Suprapubic skin (tissue), 4 donors: ENCODE results near the gene BSG. TPM values are rescaled to one million over a fixed set of nuclear protein-coding genes. Genes with fewer than 3 reads are reported as not detected.
A peak's percentile ranks its signal among the peaks of the same experiment; 100 is the strongest.

Source experiments
- DNase-seq, 2 donors: peaks; one replicate each; pipeline ENCODE4 v3.0.0-alpha.2; 2019; ENCODE audit warnings: low spot score in 2 of 2
- H3K27ac ChIP-seq: fragments of 200-600 bp; sonication (generic); one replicate; pipeline ENCODE4 v1.5.1; 2019
- H3K27me3 ChIP-seq: fragments of 200-600 bp; sonication (generic); one replicate; pipeline ENCODE4 v1.5.1; 2019
- H3K36me3 ChIP-seq: fragments of 200-600 bp; sonication (generic); one replicate; pipeline ENCODE4 v1.5.1; 2019
- H3K4me1 ChIP-seq: fragments of 200-600 bp; sonication (generic); one replicate; pipeline ENCODE4 v1.5.1; 2019
- H3K4me3 ChIP-seq: fragments of 200-600 bp; sonication (generic); one replicate; pipeline ENCODE4 v1.5.1; 2019; ENCODE audit warnings: mild to moderate bottlenecking
- H3K9me3 ChIP-seq: fragments of 200-600 bp; sonication (generic); one replicate; pipeline ENCODE4 v1.5.1; 2019
- CTCF ChIP-seq, 2 donors: fragments of 200-600 bp in 1 of 2; fragments of 450-650 bp in 1 of 2; sonication (generic) in 1 of 2; IDR thresholded peaks; one replicate each; pipeline ENCODE4 v1.5.1; 2016 to 2019; ENCODE audit warnings: antibody characterized with exemption in 2 of 2, mild to moderate bottlenecking in 1 of 2, moderate library complexity in 1 of 2
- EP300 ChIP-seq: sonication (generic); formaldehyde crosslinking; IDR thresholded peaks from one replicate; pipeline ENCODE4 v1.6.1; 2017; ENCODE audit warnings: antibody characterized with exemption
- POLR2A ChIP-seq, 2 donors: fragments of 450-650 bp; IDR thresholded peaks; one replicate each; pipeline ENCODE4 v1.6.1; 2017; ENCODE audit warnings: antibody characterized with exemption in 2 of 2, mild to moderate bottlenecking in 2 of 2, moderate library complexity in 2 of 2
- POLR2AphosphoS5 ChIP-seq, 3 donors: sonication (generic); formaldehyde crosslinking; IDR thresholded peaks; one replicate each; pipeline ENCODE4 v1.6.1; 2017; ENCODE audit warnings: antibody characterized with exemption in 3 of 3
- WGBS: methylation state at CpG from one replicate; pipeline ENCODE4 v1.1.5; 2018; 5-methylcytosine and 5-hydroxymethylcytosine counted together
- total RNA-seq, 4 donors: library from RNA; depleted of rRNA; stranded (reverse); fragments of >200 nt; gene quantifications; one replicate each; pipeline ENCODE4 v1.1.0, GENCODE V29; 2016

The BSG gene
- total RNA-seq, 4 donors from 2014 or later, result 265 to 314 (median 285) TPM

GRCh38 chr19:533364-534058, 38.9 kb upstream of the BSG start:
- H3K9me3 ChIP-seq, result no peaks in the 10 kb centered on the region
- DNase-seq, result no peak
- H3K4me3 ChIP-seq, result peak overlapping the region; percentile 86
- H3K36me3 ChIP-seq, result peaks cover 30% of the 10 kb centered on the region
- 48% methylated on average over 8 of the region's 25 CpGs for WGBS
- no peaks in the 10 kb centered on the region for H3K27me3 ChIP-seq
- H3K27ac ChIP-seq, result peak overlapping the region; percentile 83
- TF ChIP-seq EP300 (no peak), CTCF (IDR thresholded peaks at IDR 0.05) (no peak), POLR2AphosphoS5 (IDR thresholded peaks at IDR 0.05) (no peak), POLR2A (IDR thresholded peaks at IDR 0.05) (no peak)
- peaks cover 32% of the 10 kb centered on the region for H3K4me1 ChIP-seq

GRCh38 chr19:534088-534487, 38.3 kb upstream of the BSG start:
- Histone ChIP-seq H3K27ac (no peak overlapping the region), H3K4me1 (peaks cover 32% of the 10 kb centered on the region), H3K9me3 (no peaks in the 10 kb centered on the region), H3K4me3 (peak overlapping the region; percentile 86), H3K27me3 (no peaks in the 10 kb centered on the region), H3K36me3 (peaks cover 36% of the 10 kb centered on the region)
- no peak for DNase-seq
- 79% methylated on average over 10 of the region's 14 CpGs for WGBS
- TF ChIP-seq POLR2AphosphoS5 (IDR thresholded peaks at IDR 0.05) (no peak), EP300 (no peak)

- no peak for DNase-seq
- Histone ChIP-seq H3K4me1 (peaks cover 32% of the 10 kb centered on the region), H3K36me3 (peaks cover 43% of the 10 kb centered on the region), H3K27me3 (no peaks in the 10 kb centered on the region), H3K4me3 (no peak overlapping the region), H3K9me3 (no peaks in the 10 kb centered on the region), H3K27ac (no peak overlapping the region)
- TF ChIP-seq POLR2AphosphoS5 (IDR thresholded peaks at IDR 0.05) (no peak), EP300 (no peak), CTCF (IDR thresholded peaks at IDR 0.05) (no peak), POLR2A (IDR thresholded peaks at IDR 0.05) (no peak)
- WGBS, result no CpG with 5 or more reads among the region's 16 CpGs
These were observed 37.2 kb upstream of the BSG start for GRCh38 chr19:535017-535835.

GRCh38 chr19:536031-536880, 36.1 kb upstream of the BSG start:
- 92% methylated on average over 38 of the region's 55 CpGs for WGBS
- no peaks in the 10 kb centered on the region for H3K9me3 ChIP-seq
- no peak for DNase-seq
- peaks cover 48% of the 10 kb centered on the region for H3K36me3 ChIP-seq
- no peaks in the 10 kb centered on the region for H3K27me3 ChIP-seq
- peaks cover 26% of the 10 kb centered on the region for H3K4me1 ChIP-seq
- H3K27ac ChIP-seq, result no peak overlapping the region
- H3K4me3 ChIP-seq, result no peak overlapping the region
- TF ChIP-seq POLR2AphosphoS5 (IDR thresholded peaks at IDR 0.05) (no peak), POLR2A (IDR thresholded peaks at IDR 0.05) (no peak), CTCF (IDR thresholded peaks at IDR 0.05) (no peak), EP300 (no peak)

- Histone ChIP-seq H3K4me3 (no peak overlapping the region), H3K4me1 (peaks cover 26% of the 10 kb centered on the region), H3K27ac (no peak overlapping the region), H3K36me3 (peaks cover 55% of the 10 kb centered on the region), H3K9me3 (no peaks in the 10 kb centered on the region), H3K27me3 (no peaks in the 10 kb centered on the region)
- no peak for DNase-seq
- TF ChIP-seq EP300 (no peak), CTCF (IDR thresholded peaks at IDR 0.05) (no peak), POLR2AphosphoS5 (IDR thresholded peaks at IDR 0.05) (no peak), POLR2A (IDR thresholded peaks at IDR 0.05) (no peak)
- 84% methylated on average over 8 of the region's 26 CpGs for WGBS
These were observed 35.5 kb upstream of the BSG start for GRCh38 chr19:536881-537404.
